Osteocyte (in vitro differentiated cells): ENCODE results near the gene WDR82. TPM values are rescaled to one million over a fixed set of nuclear protein-coding genes. Genes with fewer than 3 reads are reported as not detected.

Experiments
- DNase-seq: peaks from one replicate; pipeline ENCODE4 v3.0.0; 2021; ENCODE audit warnings: mixed read lengths; ENCODE audit not compliant: unreplicated experiment; ENCODE audit errors: extremely low spot score
- H3K27ac Mint-ChIP-seq: one replicate; pipeline ENCODE4 v1.8.0; 2021; ENCODE audit warnings: mild to moderate bottlenecking, mixed read lengths; ENCODE audit not compliant: unreplicated experiment
- H3K27me3 Mint-ChIP-seq: one replicate; pipeline ENCODE4 v1.8.0; 2021; ENCODE audit warnings: mixed read lengths; ENCODE audit not compliant: unreplicated experiment
- H3K36me3 Mint-ChIP-seq: one replicate; pipeline ENCODE4 v1.8.0; 2021; ENCODE audit warnings: mixed read lengths; ENCODE audit not compliant: unreplicated experiment
- H3K4me1 Mint-ChIP-seq: one replicate; pipeline ENCODE4 v1.8.0; 2021; ENCODE audit warnings: mixed read lengths; ENCODE audit not compliant: unreplicated experiment
- H3K4me3 Mint-ChIP-seq: one replicate; pipeline ENCODE4 v1.8.0; 2021; ENCODE audit warnings: mild to moderate bottlenecking, moderate library complexity, mixed read lengths; ENCODE audit not compliant: unreplicated experiment
- H3K9me3 Mint-ChIP-seq: one replicate; pipeline ENCODE4 v1.8.0; 2021; ENCODE audit warnings: mixed read lengths; ENCODE audit not compliant: unreplicated experiment
- CTCF ChIP-seq: fragments of 200-600 bp; sonication (generic); IDR thresholded peaks from 2 replicates; pipeline ENCODE4 v1.5.0; 2021; ENCODE audit warnings: antibody characterized with exemption, mild to moderate bottlenecking, moderate library complexity
- microRNA-seq: library from miRNA; unstranded; fragments of <30 nt; microRNA quantifications from one replicate; pipeline ENCODE4 v1.1.0, GENCODE V29; 2020; ENCODE audit not compliant: unreplicated experiment
- total RNA-seq: library from RNA; stranded (reverse); gene quantifications from 2 replicates; pipeline ENCODE4 v1.2.1, GENCODE V29; 2021

The WDR82 gene
- total RNA-seq, 1 donor from 2014 or later: 76.7 TPM

- no peak for DNase-seq
- Mint-ChIP-seq H3K9me3 (no peaks in the 10 kb centered on the region), H3K4me3 (no peak overlapping the region), H3K27me3 (no peaks in the 10 kb centered on the region), H3K4me1 (peaks cover under 1% of the 10 kb centered on the region), H3K36me3 (peaks cover 81% of the 10 kb centered on the region), H3K27ac (no peak overlapping the region)
- no peak for TF ChIP-seq CTCF
Measured at GRCh38 chr3:52210550-52211046, 67.9 kb downstream of the WDR82 start.

- no peak for DNase-seq
- no peak overlapping the region for H3K27ac Mint-ChIP-seq
- H3K27me3 Mint-ChIP-seq: no peaks in the 10 kb centered on the region
- no peaks in the 10 kb centered on the region for H3K9me3 Mint-ChIP-seq
- no peak for TF ChIP-seq CTCF
- H3K4me1 Mint-ChIP-seq: no peaks in the 10 kb centered on the region
- peaks cover 81% of the 10 kb centered on the region for H3K36me3 Mint-ChIP-seq
- no peak overlapping the region for H3K4me3 Mint-ChIP-seq
Measured at GRCh38 chr3:52210037-52210436, 68.4 kb downstream of the WDR82 start.

DNA sequence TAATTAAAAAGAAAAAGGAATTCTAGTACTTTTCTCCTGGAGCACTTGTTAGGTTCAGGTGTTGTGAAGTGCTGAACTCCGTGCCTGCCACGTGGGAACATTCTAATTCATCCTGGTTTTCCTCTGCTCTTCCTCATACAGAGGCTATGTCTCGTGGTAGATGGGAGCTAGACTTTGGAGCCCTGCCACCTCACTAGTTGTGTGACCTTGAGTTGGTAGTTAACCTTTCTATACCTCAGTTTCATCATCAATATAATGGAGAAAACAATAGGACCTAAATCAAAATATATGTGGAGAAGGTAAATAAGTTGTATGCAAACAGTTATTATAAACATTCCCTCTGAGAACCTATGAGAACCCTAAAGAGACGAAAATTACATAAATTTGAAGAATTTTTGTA lies 69.9 kb downstream of the WDR82 start:
- DNase-seq: no peak

DNA sequence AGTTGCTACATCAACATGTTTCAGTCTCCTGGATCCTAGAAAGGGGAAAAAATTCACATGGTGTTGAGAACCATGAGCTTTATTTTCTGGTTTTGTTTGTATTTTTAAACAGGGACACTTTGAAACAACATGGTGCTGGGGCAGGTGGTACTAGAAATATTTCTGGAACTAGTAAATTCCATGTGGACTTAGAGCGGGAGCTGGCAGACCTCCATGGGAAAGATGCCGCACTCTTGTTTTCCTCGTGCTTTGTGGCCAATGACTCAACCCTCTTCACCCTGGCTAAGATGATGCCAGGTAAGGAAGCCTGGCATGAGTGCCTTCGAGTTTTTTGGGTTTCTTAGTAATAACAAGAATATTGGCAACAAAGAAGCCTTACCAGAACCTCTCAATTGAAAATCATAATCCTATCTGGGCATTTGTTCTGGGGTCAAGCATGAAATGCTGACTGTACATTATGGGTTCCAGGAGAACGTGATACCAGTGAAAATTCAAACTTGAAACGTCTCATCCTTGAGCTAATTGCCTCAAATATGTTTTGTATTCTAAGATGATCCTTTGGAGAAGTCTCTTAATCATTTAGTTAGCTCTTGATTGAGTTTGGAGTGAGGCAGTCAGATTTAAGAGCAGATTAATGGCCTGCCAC lies 72.6 kb downstream of the WDR82 start:
- Mint-ChIP-seq H3K36me3 (peaks cover 70% of the 10 kb centered on the region), H3K4me3 (no peak overlapping the region), H3K4me1 (no peaks in the 10 kb centered on the region), H3K9me3 (no peaks in the 10 kb centered on the region), H3K27ac (no peak overlapping the region), H3K27me3 (no peaks in the 10 kb centered on the region)
- no peak for TF ChIP-seq CTCF
- DNase-seq: no peak

More for the DNA sequence above, 69.9 kb downstream of the WDR82 start:
- no peaks in the 10 kb centered on the region for H3K27me3 Mint-ChIP-seq
- no peak overlapping the region for H3K27ac Mint-ChIP-seq
- H3K36me3 Mint-ChIP-seq: peaks cover 79% of the 10 kb centered on the region
- TF ChIP-seq CTCF: no peak
- H3K4me1 Mint-ChIP-seq: no peaks in the 10 kb centered on the region
- H3K4me3 Mint-ChIP-seq: no peak overlapping the region
- no peaks in the 10 kb centered on the region for H3K9me3 Mint-ChIP-seq

Small RNA genes lying within 50 kb of the gene (microRNA-seq; reads per million reads assigned to microRNA genes)
- not detected for gene MIR135A1
- gene MIRLET7G: 28,136 reads per million, percentile 98 among the genes with 10 or more reads in this experiment

Other genes with a start within 250 kb of the WDR82 start
- gene DUSP7, start 222.1 kb downstream of the WDR82 start, total RNA-seq: 19.4 and 21.2 TPM in 2 replicates
- 4.9 and 5.1 TPM in 2 replicates for gene POC1A, start 124.2 kb downstream of the WDR82 start, total RNA-seq
- gene ALAS1, start 80.5 kb downstream of the WDR82 start, total RNA-seq: 34.8 and 36.2 TPM in 2 replicates
- not detected in 2 replicates for gene TLR9, start 53.0 kb downstream of the WDR82 start, total RNA-seq
- gene TWF2, start 39.5 kb downstream of the WDR82 start, total RNA-seq: 55.8 and 58.6 TPM in 2 replicates
- 16.4 and 16.9 TPM in 2 replicates for gene PPM1M, start 32.9 kb downstream of the WDR82 start, total RNA-seq
- gene GLYCTK, start 9.2 kb upstream of the WDR82 start, total RNA-seq: 11.0 and 11.9 TPM in 2 replicates
- gene DNAH1, start 37.7 kb upstream of the WDR82 start, total RNA-seq: 9.4 and 9.7 TPM in 2 replicates
- 108 and 112 TPM in 2 replicates for gene BAP1, start 131.4 kb upstream of the WDR82 start, total RNA-seq
- 6.5 and 7.8 TPM in 2 replicates for gene PHF7, start 132.0 kb upstream of the WDR82 start, total RNA-seq
- gene SEMA3G, start 166.5 kb upstream of the WDR82 start, total RNA-seq: not detected in 2 replicates
- 0.60 TPM in 1 of 2 replicates, not detected in the other for gene TNNC1, start 175.4 kb upstream of the WDR82 start, total RNA-seq
- gene NISCH, start 177.0 kb upstream of the WDR82 start, total RNA-seq: 130 and 138 TPM in 2 replicates
- gene STAB1, start 216.7 kb upstream of the WDR82 start, total RNA-seq: not detected in 2 replicates